Measurements from ENCODE around the gene MOB3B. TPM values are rescaled to one million over a fixed set of nuclear protein-coding genes. Genes with fewer than 3 reads are reported as not detected.
A peak's percentile ranks its signal among the peaks of the same experiment; 100 is the strongest.

The MOB3B gene
- total RNA-seq, 4 donors from 2014 or later, result 16.2 to 23.7 (median 19.7) TPM

GRCh38 chr9:27528886-27529315 is 713 bp downstream of the MOB3B start:
- WGBS, 2 donors, result 0 to 1% methylated on average over 22 to 25 of the region's 25 CpGs
- Histone ChIP-seq H3K27me3 (no peaks in the 10 kb centered on the region), H3K9me3 (no peaks in the 10 kb centered on the region), H3K27ac (peak overlapping the region; percentile 72 to 98 (median 89)), H3K4me3 (peak overlapping the region; percentile 76 to 84 (median 80)), H3K36me3 (no peaks in the 10 kb centered on the region), H3K4me1 (peaks cover 0 to 36% (median 4%) of the 10 kb centered on the region in 4 donors)
- TF ChIP-seq EP300 (IDR thresholded peaks at IDR 0.05) (no peak), POLR2A (IDR thresholded peaks at IDR 0.05) (no peak)
- TF ChIP-seq, protein P1, sequence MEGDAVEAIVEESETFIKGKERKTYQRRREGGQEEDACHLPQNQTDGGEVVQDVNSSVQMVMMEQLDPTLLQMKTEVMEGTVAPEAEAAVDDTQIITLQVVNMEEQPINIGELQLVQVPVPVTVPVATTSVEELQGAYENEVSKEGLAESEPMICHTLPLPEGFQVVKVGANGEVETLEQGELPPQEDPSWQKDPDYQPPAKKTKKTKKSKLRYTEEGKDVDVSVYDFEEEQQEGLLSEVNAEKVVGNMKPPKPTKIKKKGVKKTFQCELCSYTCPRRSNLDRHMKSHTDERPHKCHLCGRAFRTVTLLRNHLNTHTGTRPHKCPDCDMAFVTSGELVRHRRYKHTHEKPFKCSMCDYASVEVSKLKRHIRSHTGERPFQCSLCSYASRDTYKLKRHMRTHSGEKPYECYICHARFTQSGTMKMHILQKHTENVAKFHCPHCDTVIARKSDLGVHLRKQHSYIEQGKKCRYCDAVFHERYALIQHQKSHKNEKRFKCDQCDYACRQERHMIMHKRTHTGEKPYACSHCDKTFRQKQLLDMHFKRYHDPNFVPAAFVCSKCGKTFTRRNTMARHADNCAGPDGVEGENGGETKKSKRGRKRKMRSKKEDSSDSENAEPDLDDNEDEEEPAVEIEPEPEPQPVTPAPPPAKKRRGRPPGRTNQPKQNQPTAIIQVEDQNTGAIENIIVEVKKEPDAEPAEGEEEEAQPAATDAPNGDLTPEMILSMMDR (IDR thresholded peaks at IDR 0.05), result no peak
- DNase-seq (ENCODE audit: low spot score in 2 of 2), result peak; percentile 29 to 30

DNA sequence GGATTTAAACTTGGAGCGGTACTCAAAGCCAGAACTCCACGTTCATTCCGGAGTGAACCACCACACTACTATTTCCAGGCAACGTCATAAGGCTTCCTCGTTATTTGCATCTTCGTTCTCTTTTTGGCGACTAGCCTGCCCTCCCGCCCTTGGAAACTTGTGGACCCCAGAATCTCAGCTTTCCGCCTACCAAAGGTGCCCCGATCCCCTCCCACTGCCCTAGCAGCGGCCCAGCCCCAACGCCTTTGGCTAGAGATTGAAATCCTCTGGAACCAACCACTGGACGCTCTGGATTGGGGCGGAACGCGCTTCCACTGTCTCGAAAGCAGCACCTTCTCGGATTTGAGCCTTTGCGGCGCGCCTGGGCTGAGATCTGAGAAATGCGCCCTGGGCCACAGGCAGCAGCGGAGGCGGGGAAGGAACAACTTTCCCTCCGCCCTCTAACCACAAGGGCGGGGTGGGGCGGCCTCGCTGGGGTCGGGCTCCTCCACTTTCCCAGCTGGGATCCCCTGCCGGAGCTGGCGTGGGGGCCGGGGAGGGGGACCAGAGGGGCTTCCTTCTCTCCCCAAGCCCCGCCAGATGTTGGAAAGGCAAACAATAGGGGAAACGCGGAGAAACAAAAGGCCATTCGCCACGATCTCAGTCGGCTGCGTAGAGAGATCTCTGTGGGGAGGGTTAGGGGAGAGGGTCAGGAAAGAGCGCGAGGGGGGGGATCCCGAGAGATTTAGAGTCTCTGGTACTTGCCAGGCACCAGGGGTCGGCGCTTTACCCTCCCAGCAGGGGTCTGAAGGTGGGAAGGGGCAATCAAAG is 1.3 kb downstream of the MOB3B start:
- no peaks in the 10 kb centered on the region for H3K36me3 ChIP-seq
- peaks cover 0 to 30% (median 4%) of the 10 kb centered on the region in 4 donors for H3K4me1 ChIP-seq
- peak; percentile 72 to 82 for DNase-seq (ENCODE audit: low spot score in 2 of 2)
- H3K9me3 ChIP-seq, result no peaks in the 10 kb centered on the region
- TF ChIP-seq POLR2A (IDR thresholded peaks at IDR 0.05) (peak; percentile 52 to 62), EP300 (IDR thresholded peaks at IDR 0.05) (peak in 1 of 2 donors; percentile 88)
- TF ChIP-seq, protein P1 (IDR thresholded peaks at IDR 0.05), result no peak
- peak overlapping the region; percentile 76 to 84 (median 80) for H3K4me3 ChIP-seq
- no peaks in the 10 kb centered on the region for H3K27me3 ChIP-seq
- 1 to 3% methylated on average over 39 to 44 of the region's 44 CpGs for WGBS, 2 donors
- peak overlapping the region; percentile 72 to 98 (median 89) for H3K27ac ChIP-seq

DNA sequence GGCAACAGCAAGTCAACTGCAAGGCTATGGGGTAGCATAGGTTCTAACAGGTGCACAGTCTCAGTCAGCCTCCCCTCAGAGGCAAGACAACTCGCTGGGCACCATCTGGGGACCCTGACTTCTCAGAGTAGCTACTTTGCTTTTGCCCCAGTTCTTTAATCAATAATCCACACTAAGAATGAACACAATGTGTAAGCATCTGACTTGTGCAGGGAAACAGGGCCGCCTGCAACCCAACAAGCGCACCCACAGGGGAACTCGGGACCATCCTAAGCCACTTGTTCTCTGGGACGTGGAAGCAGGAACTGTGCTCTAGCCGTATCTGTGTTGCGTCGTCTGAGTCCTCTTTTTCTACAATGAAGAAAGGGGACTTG is 1.9 kb downstream of the MOB3B start:
- no peak for TF ChIP-seq POLR2A (IDR thresholded peaks at IDR 0.05)
- WGBS, 2 donors, result 32 to 37% methylated on average over 8 of the region's 8 CpGs
- Histone ChIP-seq H3K9me3 (no peaks in the 10 kb centered on the region), H3K27me3 (no peaks in the 10 kb centered on the region), H3K4me1 (peaks cover 0 to 26% (median 4%) of the 10 kb centered on the region in 4 donors), H3K36me3 (no peaks in the 10 kb centered on the region), H3K27ac (peak overlapping the region; percentile 72 to 98 (median 89)), H3K4me3 (peak overlapping the region; percentile 76 to 84 (median 80))
- no peak for DNase-seq (ENCODE audit: low spot score in 2 of 2)

- Histone ChIP-seq H3K4me3 (no peak within 1 kb of the TSS), H3K27ac (no peak within 1 kb of the TSS), H3K36me3 (no peaks in the 10 kb centered on the region), H3K4me1 (peaks cover 0 to 22% (median 4%) of the 10 kb centered on the region in 4 donors), H3K9me3 (no peaks in the 10 kb centered on the region), H3K27me3 (no peaks in the 10 kb centered on the region)
- TF ChIP-seq, protein P1 (IDR thresholded peaks at IDR 0.05), result no peak
- TF ChIP-seq EP300 (IDR thresholded peaks at IDR 0.05) (no peak), POLR2A (IDR thresholded peaks at IDR 0.05) (no peak)
- 94% methylated on average over 2 of the region's 2 CpGs for WGBS, 2 donors
- DNase-seq (ENCODE audit: low spot score in 2 of 2), result no peak
Measured at GRCh38 chr9:27524236-27524635, 5.4 kb downstream of the MOB3B start, which contains the start of gene IFNK. IFNK (plus strand) TSS chr9:27524290; CDS start chr9:27524337, 47 bp downstream.

GRCh38 chr9:27523141-27523540 is 6.5 kb downstream of the MOB3B start:
- TF ChIP-seq POLR2A (IDR thresholded peaks at IDR 0.05) (no peak), EP300 (IDR thresholded peaks at IDR 0.05) (no peak)
- TF ChIP-seq, protein P1 (IDR thresholded peaks at IDR 0.05), result no peak
- Histone ChIP-seq H3K27ac (no peak overlapping the region), H3K4me3 (no peak overlapping the region), H3K36me3 (no peaks in the 10 kb centered on the region), H3K9me3 (no peaks in the 10 kb centered on the region), H3K4me1 (peaks cover 0 to 21% (median 4%) of the 10 kb centered on the region in 4 donors), H3K27me3 (no peaks in the 10 kb centered on the region)
- DNase-seq (ENCODE audit: low spot score in 2 of 2), result no peak
